Globus pallidus (tissue), 1 donor: ENCODE data around the gene BTD.
A peak's percentile ranks its signal among the peaks of the same experiment; 100 is the strongest.

Source experiments
- DNase-seq: peaks from one replicate; pipeline ENCODE4 v3.0.0-alpha.2; 2015; ENCODE audit warnings: low spot score

Gene BTD

DNA sequence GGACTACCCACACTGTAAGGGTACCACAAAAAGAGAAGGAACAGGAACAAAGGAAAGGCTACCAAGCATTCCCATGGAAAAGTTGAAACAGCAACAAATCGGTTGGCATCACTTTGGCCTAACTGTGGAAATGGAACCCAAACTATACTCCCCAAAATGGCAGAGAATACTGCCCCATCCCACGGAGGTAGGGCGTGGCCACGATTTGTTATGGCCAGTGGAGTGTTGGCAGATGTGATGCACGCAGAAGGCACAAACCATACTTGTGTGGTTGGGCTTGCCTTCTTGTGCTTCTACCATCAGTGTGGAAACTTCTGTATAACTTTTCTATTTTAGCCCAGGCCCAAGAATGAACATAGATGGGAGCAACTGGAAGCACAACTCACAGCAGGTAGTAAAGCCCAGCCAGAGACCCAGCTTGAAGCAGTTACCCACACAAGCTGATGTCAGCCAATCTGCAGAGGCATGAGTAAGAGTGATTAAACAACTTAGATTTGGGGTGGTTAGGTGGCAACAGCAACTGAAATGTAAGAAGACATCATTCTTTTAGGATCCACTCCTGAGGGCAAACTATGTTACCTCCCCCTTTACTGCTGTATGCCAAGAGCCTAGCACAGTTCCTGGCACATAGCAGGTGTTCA, 64.1 kb downstream of the BTD start:
- no peak for DNase-seq

DNA sequence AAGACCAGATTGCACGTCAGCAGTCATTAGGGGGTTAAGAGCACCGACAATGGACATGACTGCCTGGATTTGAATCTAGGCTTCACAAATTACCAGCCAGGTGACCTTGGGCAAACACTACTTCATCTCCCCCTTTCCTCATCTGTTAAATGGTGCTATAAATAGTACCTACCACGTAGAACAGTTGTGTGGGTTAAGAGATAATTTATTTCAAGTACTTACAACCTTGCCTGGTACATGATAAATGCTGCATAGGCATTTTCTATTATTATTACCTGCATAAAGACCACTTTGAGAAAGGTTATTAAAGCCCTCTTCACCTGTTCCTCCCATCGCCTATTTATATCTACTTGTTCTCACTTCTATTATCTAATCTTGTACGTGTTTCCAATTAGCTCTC, 64.7 kb downstream of the BTD start:
- DNase-seq = no peak

DNA sequence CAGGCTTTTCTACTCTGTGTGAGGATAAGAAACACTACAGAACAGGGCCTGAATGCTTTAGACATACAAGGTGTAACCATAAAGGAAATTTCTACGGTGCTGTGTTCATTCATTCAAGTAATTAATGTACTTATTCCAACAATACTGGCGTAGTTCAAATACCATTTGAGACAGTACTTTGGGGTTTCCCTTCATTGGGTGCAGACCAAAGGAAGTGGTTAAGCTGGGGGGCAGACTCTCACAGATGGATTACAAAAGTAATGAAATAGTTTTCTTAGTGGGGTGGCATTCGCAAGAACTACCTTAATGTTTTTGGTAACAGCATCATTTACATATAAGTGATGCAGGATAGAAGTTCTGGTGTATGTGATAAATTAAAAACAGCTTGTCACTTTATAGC, 65.9 kb downstream of the BTD start:
- DNase-seq = no peak

DNA sequence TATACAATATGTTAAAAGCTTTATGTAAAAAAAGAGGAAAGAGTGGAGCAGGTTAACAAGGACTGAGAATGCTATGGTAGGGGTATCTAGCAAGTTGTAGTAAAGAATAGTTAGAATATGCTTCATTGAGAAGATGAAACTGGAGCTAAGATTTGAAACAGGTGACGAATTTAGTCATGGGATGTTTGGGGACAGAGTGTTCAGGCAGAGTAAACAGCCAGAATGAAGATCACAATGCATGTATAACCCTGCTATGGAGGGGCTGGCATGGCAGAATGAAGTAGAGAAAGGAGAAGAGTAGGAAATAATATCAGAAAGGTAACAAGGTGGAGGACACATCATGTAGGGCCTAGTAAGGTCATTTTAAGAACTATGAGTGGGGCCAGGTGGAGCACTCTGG, 72.0 kb downstream of the BTD start:
- DNase-seq = no peak

DNA sequence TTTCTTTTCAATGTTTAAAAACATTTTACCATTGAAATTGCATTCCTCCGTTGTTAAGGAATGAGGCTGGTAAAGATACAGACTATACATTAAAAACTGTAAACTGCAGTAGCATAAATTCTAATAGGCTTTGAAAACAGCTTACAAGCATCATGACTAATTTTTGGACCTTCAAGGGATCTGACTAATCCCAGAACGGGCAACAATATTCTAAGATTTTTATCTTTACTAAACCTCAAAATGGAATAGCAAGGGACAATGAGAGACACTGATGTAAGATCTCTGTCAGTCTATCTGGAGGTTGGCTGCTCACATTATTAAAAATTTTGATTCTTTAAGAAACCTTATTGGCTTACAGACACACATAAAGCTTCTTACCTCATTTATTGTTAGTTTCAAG, 74.7 kb downstream of the BTD start:
- no peak for DNase-seq

DNA sequence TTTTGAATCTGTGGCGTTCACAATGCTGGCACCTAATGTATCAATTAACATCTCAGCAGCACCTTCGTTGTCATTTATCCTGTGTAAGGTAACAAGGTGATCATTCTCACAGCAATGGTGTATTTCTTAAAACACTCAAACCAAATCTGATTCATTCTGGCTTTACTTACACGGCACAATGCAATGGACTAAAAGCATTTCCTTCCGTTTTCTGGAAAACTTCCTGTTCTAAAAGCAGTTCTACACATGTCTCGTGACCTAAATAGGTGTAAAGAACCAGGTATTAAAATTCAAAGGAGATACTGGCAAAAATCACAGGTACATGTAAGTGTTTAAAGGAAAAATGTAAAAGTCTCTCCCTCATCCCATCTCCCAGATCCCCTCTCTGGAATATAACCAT, 77.8 kb downstream of the BTD start:
- no peak for DNase-seq

DNA sequence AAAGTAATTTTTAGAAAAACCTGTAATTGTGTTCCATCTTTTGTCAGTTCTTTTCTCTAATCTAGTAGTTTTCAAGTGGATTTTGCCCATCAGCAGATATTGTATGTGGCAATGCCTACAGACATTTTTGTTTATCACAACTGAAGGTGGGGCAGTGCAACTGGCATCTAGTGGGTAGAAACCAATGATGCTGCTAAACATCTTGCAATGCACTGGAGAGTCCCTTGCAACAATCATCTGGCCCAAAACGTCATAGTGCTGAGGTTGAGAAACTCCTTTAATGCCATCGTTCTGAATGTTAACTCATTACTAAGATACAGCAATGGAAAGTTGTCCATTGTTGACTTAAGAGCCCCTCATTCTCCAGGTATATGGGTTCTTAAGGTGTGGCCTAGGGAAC, 80.1 kb downstream of the BTD start:
- no peak for DNase-seq

DNA sequence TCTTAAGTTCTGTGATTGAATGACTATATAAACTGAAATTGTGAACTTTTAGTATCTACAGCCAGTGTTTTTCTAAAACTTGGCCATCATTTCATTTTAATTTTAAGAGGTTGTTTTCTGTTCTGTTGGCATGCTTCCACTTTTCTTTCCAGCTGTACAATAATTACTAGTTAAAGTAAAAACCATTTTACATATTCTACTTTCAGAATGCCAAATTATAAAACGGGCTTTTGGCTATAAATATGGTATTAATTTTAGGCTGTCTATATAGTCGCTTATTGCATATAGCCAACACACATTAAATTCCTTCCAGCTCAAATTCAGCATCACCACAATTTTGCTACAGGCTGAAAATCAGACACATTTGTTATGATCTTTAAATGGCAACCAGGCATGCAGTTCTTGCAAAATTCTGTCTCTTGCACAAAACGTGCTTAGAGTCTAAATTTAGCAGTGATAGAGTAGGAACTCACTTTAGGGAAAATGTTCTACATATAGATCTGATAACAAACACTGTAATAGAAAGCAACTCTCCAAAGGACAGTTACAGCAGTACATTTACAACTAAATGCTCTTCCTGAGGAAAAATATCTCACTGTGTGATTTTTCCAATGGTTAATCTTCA, 81.1 kb downstream of the BTD start:
- no peak for DNase-seq

DNA sequence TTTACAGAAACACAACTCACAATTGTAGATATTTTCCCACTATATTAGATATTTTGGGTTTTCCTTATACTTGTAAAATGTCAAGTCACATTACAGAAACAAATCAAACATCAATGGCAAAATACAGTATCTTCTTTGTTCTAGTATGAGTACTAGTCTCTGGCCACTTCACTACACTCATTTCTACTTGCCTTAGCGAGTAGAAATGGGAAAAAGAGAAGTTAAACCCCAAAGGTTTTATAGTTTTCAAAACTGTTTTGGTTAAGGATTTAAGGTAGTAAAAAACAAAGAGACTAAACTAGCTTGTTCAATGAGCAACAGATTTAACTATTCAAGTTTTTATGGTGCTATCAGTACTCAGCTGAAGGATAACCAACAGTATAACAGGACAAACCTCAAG, 81.7 kb downstream of the BTD start:
- DNase-seq = peak; percentile 66

DNA sequence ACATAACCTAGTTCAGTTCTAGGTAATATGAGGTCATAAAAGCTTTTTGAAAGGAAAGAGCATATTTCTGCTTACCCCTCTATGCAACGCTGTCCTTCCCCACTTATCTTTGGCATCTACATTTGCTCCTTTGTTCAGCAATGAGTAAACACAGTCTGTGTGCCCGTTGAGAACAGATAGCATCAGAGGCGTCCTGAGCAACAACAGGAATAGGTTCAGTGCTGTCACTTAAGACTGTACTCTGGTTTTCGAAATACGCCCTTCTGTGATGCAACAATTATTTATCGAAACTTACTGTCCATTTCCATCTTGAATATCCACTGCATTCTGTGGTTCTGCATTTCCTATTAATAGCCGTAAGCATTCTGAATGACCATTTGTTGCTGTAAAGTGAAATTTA, 84.4 kb downstream of the BTD start:
- peak; percentile 55 for DNase-seq

DNA sequence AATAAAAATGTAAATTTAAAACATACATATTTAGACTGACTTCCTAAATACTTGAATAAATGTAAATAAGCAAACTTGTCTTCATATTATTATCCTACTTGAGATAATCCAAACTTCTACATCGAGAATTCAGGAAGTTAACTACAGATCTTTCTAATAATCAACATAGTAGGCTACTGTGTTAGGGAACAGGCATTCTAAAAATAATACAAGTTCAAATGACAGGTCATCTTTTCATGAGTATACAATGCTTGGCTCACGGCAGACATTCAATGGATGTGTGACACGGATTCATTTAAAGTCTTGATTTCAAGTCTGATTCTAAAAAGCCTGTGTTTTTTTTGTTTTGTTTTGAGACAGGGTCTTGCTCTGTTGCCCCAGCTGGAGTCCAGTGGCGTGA, 88.7 kb downstream of the BTD start:
- no peak for DNase-seq

DNA sequence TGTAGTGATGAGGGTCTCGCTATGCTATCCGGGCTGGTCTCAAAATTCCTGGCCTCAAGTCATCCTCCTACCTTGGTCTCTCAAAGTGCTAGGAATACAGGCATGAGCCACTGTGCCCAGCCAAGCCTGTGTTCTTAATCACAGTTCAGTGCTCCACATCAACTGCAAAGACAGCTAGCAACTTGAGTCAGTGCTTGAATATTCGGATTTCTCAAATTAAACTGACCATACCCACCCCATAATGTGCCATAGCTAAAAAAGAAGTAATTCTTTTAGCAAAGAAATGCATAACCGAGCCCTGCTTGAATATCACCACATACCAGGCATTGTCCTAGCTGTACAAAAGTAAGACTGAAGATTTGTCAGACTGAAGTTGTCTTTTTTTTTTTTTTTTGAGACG, 89.2 kb downstream of the BTD start:
- DNase-seq = no peak

DNA sequence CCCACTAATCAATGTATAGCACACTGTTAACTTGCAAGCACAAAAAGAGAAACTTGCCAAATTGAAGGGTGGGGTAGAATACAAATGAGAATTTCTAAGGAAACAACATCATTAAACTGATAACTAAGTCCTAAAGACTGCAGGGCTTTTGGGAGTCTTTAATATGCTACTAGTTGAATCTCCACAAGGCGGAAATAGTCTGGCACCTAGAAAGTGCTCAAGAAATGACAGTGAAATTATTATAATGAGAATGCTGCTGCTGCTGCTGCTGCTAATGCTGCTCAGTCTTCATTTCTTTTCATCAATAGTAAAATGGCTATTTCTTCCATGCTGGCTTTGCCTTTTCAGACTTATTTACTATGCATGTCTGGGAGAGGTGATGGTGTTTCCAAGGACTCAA, 91.8 kb downstream of the BTD start:
- no peak for DNase-seq

DNA sequence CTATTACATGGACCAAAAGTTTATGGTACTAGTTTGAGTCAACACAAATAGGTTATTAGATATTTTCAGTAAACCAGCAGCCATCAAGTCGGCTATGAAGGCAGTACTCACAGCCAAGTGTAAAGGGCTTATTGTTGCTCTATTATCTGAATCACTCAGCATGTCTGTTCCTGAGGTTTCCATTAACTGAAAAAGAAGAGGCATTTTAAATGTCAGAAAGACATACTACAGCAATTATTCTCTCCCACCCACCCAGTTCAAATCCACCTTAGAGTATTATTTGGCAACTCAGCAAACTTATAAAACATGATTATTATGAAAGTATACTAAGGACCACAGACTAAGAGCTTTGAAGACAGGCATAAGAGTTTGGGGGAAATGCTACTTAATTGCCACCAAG, 93.1 kb downstream of the BTD start:
- DNase-seq = peak; percentile 45
